Left ventricle myocardium inferior (tissue), 1 donor: ENCODE measurements around the gene ETDC. TPM values are rescaled to one million over a fixed set of nuclear protein-coding genes. Genes with fewer than 3 reads are reported as not detected.
"Not testable (repeated sequence)": the region's sequence is repeated elsewhere in the genome, so short reads cannot be mapped to it uniquely, and the experiment has no call there.

ENCODE experiments used
- DNase-seq: peaks from one replicate; pipeline ENCODE4 v3.0.0-alpha.2; 2020
- H3K27ac ChIP-seq: fragments of 200-600 bp; replicated peaks from 2 replicates; pipeline ENCODE4 v1.8.0; 2021
- H3K27me3 ChIP-seq: fragments of 200-600 bp; 2 replicates; pipeline ENCODE4 v1.8.0; 2021; ENCODE audit warnings: low read depth
- H3K36me3 ChIP-seq: fragments of 200-600 bp; 2 replicates; pipeline ENCODE4 v1.8.0; 2021
- H3K4me1 ChIP-seq: fragments of 200-600 bp; 2 replicates; pipeline ENCODE4 v1.8.0; 2021
- H3K4me3 ChIP-seq: fragments of 200-600 bp; 2 replicates; pipeline ENCODE4 v1.8.0; 2021; ENCODE audit warnings: mild to moderate bottlenecking, moderate library complexity
- H3K9me3 ChIP-seq: fragments of 200-600 bp; replicated peaks from 2 replicates; pipeline ENCODE4 v1.8.0; 2021
- intact Hi-C: fragments of 100-400 bp; cut with micrococcal nuclease; formaldehyde crosslinking; loops from one replicate; pipeline ENCODE4 v1.11.0; 2022
- total RNA-seq: library from RNA; stranded (reverse); fragmentation: NEBNext Ultra II Directional; extraction: Animal tissue kit (Norgen Biotek cat#: 25700); gene quantifications from one replicate; pipeline ENCODE4 v1.2.1, GENCODE V29; 2021
- TF ChIP-seq, protein P1 (sequence below): fragments of 200-600 bp; IDR thresholded peaks from 2 replicates; pipeline ENCODE4 v1.8.0; 2021; ENCODE audit warnings: antibody characterized with exemption, mild to moderate bottlenecking, borderline replicate concordance
- donor health status: DM: no; HTN: yes; CAD: no; lungs with severe emphysema.

The ETDC gene
- total RNA-seq, 1 donor from 2014 or later, result not detected

DNA sequence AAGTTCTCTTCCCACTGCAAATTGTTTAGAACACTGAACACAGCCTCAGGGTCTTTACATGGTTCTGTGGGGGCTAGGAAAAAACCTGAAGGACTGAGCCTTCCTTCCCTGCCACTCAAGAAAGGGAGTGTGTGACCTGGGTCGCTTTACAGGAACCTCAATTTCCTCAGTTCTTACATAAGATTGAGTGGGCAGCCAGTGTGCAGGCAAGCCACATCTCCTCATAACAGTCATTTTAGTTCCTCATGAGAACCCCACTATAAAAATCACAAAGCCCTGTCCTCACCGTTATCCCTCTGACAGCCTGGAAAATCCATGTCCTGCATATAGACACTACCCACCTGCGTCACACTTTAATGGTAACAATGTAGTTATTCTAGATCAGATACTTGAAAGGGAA is 2.1 kb upstream of the ETDC start:
- Histone ChIP-seq H3K27me3 (no peaks in the 10 kb centered on the region), H3K4me1 (no peaks in the 10 kb centered on the region), H3K9me3 (peaks cover 10% of the 10 kb centered on the region), H3K4me3 (no peak overlapping the region), H3K27ac (no peak overlapping the region), H3K36me3 (no peaks in the 10 kb centered on the region)
- DNase-seq, result no peak
- TF ChIP-seq, protein P1, sequence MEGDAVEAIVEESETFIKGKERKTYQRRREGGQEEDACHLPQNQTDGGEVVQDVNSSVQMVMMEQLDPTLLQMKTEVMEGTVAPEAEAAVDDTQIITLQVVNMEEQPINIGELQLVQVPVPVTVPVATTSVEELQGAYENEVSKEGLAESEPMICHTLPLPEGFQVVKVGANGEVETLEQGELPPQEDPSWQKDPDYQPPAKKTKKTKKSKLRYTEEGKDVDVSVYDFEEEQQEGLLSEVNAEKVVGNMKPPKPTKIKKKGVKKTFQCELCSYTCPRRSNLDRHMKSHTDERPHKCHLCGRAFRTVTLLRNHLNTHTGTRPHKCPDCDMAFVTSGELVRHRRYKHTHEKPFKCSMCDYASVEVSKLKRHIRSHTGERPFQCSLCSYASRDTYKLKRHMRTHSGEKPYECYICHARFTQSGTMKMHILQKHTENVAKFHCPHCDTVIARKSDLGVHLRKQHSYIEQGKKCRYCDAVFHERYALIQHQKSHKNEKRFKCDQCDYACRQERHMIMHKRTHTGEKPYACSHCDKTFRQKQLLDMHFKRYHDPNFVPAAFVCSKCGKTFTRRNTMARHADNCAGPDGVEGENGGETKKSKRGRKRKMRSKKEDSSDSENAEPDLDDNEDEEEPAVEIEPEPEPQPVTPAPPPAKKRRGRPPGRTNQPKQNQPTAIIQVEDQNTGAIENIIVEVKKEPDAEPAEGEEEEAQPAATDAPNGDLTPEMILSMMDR, result no peak
- intact Hi-C loops, result no loop called here

DNA sequence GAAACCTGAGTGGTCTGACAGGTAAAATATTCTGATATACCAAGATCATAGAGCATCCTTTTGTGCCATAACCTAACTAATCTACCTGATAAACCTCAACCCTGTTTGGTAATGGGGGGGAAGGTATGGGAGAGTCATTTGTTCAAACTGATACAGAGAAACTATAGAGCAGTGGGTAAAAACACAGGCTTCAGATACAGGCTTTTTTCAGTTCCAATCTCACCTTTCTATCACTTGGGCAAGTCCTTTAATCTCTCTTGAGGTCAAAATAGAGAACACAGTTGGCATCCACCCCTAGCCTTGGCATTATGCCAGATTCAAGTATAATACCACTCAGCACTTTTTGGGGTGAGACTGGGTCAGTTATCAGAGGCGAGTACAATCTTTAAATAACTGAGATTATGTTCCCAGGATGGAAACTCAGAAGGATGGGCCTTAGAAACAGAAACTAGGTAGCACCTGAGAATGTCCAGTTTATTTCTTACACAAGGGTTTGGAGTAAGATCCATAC is 880 bp upstream of the ETDC start:
- Histone ChIP-seq H3K27ac (no peak overlapping the region), H3K4me1 (no peaks in the 10 kb centered on the region), H3K4me3 (no peak overlapping the region), H3K27me3 (no peaks in the 10 kb centered on the region), H3K36me3 (no peaks in the 10 kb centered on the region), H3K9me3 (peaks cover 22% of the 10 kb centered on the region)
- no peak for DNase-seq
- intact Hi-C loops, result no loop called here
- TF ChIP-seq, protein P1, result no peak

GRCh38 chrX:135315864-135316263 is 6.6 kb downstream of the ETDC start:
- intact Hi-C loops, result no loop called here
- Histone ChIP-seq H3K4me1 (no peaks in the 10 kb centered on the region), H3K36me3 (peaks cover 9% of the 10 kb centered on the region), H3K4me3 (no peak overlapping the region), H3K27ac (no peak overlapping the region), H3K27me3 (no peaks in the 10 kb centered on the region), H3K9me3 (peaks cover 23% of the 10 kb centered on the region)
- TF ChIP-seq, protein P1, result no peak
- DNase-seq, result no peak

GRCh38 chrX:135324463-135324862 is 15.2 kb downstream of the ETDC start:
- Histone ChIP-seq H3K9me3 (peaks cover 16% of the 10 kb centered on the region), H3K4me1 (peaks cover 8% of the 10 kb centered on the region), H3K27ac (no peak overlapping the region), H3K4me3 (no peak overlapping the region), H3K27me3 (no peaks in the 10 kb centered on the region), H3K36me3 (peaks cover 14% of the 10 kb centered on the region)
- no peak for DNase-seq
- TF ChIP-seq, protein P1, result no peak
- intact Hi-C loops, result no loop called here

GRCh38 chrX:135325036-135325818 is 15.9 kb downstream of the ETDC start:
- H3K27me3 ChIP-seq, intact Hi-C loops, H3K27ac ChIP-seq, DNase-seq, H3K4me1 ChIP-seq, H3K4me3 ChIP-seq: not testable (repeated sequence)
- Histone ChIP-seq H3K9me3 (peaks cover 16% of the 10 kb centered on the region), H3K36me3 (peaks cover 14% of the 10 kb centered on the region)

- H3K36me3 ChIP-seq, result no peaks in the 10 kb centered on the region
- TF ChIP-seq, protein P1, result no peak
- no peak overlapping the region for H3K27ac ChIP-seq
- peaks cover under 1% of the 10 kb centered on the region for H3K9me3 ChIP-seq
- peaks cover 8% of the 10 kb centered on the region for H3K4me1 ChIP-seq
- no peak for DNase-seq
- no peaks in the 10 kb centered on the region for H3K27me3 ChIP-seq
- H3K4me3 ChIP-seq, result no peak overlapping the region
- intact Hi-C loops, result no loop called here
Observed at GRCh38 chrX:135327299-135327698, 18.0 kb downstream of the ETDC start.
